GM12878 (cell line): Measurements from ENCODE around the gene STK11. TPM values are rescaled to one million over a fixed set of nuclear protein-coding genes. Genes with fewer than 3 reads are reported as not detected.
A peak's percentile ranks its signal among the peaks of the same experiment; 100 is the strongest.

Experiments
- ATAC-seq: fragments of 200-7000 bp; cut with Tn5 transposase; 3 replicates; pipeline ENCODE4 v1.9.1; 2020; ENCODE audit warnings: mild to moderate bottlenecking, moderate library complexity
- BruUV-seq: library from RNA; stranded (reverse); fragments of 400-500 nt; replicated peaks from 2 replicates; lab custom pipeline; 2021; lab: Mats Ljungman, UMichigan
- CTCF ChIA-PET: fragments of 300-600 bp; sonication (Branson Sonifier 250); formaldehyde crosslinking; extraction: SDS; loops from one replicate; lab custom pipeline; 2021; ENCODE audit warnings: inconsistent platforms; lab: Yijun Ruan, JAX
- POLR2A ChIA-PET: fragments of 350-600 bp; formaldehyde crosslinking; extraction: SDS; loops from one replicate; lab custom pipeline; 2021; ENCODE audit warnings: inconsistent platforms; lab: Charles Lee
- RAD21 ChIA-PET: fragments of 300-600 bp; sonication (Branson Sonifier 250); formaldehyde crosslinking; loops from one replicate; lab custom pipeline; 2023; ENCODE audit warnings: antibody characterized with exemption; ENCODE audit not compliant: unreplicated experiment; lab: Charles Lee
- SMC1A ChIA-PET: fragments of 300-600 bp; sonication (Branson Sonifier 250); formaldehyde crosslinking; loops from one replicate; lab custom pipeline; 2023; ENCODE audit not compliant: unreplicated experiment, uncharacterized antibody; lab: Charles Lee
- DNase-seq: peaks from one replicate; pipeline ENCODE4 v3.0.0-alpha.2; 2011; ENCODE audit warnings: low read depth, low spot score
- FAIRE-seq: peaks from 3 replicates; lab custom pipeline; 2011; peaks lifted over from hg19 to GRCh38; lab: Jason Lieb, UNC
- H2AFZ ChIP-seq: 2 replicates; pipeline ENCODE4 v1.6.0; 2011; ENCODE audit warnings: low read depth, low read length, control low read depth; ENCODE audit not compliant: control insufficient read depth
- H3K27ac ChIP-seq: 2 replicates; pipeline ENCODE4 v1.5.1; 2011; ENCODE audit warnings: control low read depth; ENCODE audit not compliant: control insufficient read depth, insufficient read depth
- H3K27me3 ChIP-seq, 2 experiments: replicated peaks in 1 of 2; 2 replicates each; pipeline versions ENCODE4 v1.6.0 to v1.6.1; 2011; ENCODE audit warnings: low read length in 1 of 2; ENCODE audit not compliant: control insufficient read depth in 2 of 2, insufficient read depth in 2 of 2
- H3K36me3 ChIP-seq, 2 experiments: 2 replicates each; pipeline ENCODE4 v1.5.1; 2011; ENCODE audit warnings: low read length in 1 of 2; ENCODE audit not compliant: control insufficient read depth in 2 of 2, insufficient read depth in 2 of 2
- H3K4me1 ChIP-seq: 2 replicates; pipeline ENCODE4 v1.6.1; 2011; ENCODE audit warnings: mild to moderate bottlenecking, low read length, moderate library complexity, mixed read lengths; ENCODE audit not compliant: control insufficient read depth, insufficient read depth
- H3K4me2 ChIP-seq: 2 replicates; pipeline ENCODE4 v1.6.0; 2011; ENCODE audit warnings: control low read depth; ENCODE audit not compliant: control insufficient read depth, insufficient read depth
- H3K4me3 ChIP-seq: fragments of 200-600 bp; sonication (generic); 2 replicates; pipeline ENCODE4 v1.5.1; 2016
- H3K79me2 ChIP-seq: 2 replicates; pipeline ENCODE4 v1.6.0; 2011; ENCODE audit warnings: low read length; ENCODE audit not compliant: control insufficient read depth, insufficient read depth
- H3K9ac ChIP-seq: 2 replicates; pipeline ENCODE4 v1.8.0; 2011; ENCODE audit warnings: low read length, control low read depth, mixed read lengths; ENCODE audit not compliant: control insufficient read depth, insufficient read depth
- H3K9me3 ChIP-seq: replicated peaks from 3 replicates; pipeline ENCODE4 v1.5.1; 2011; ENCODE audit warnings: mild to moderate bottlenecking, low read length; ENCODE audit not compliant: control insufficient read depth, insufficient read depth
- H4K20me1 ChIP-seq: 2 replicates; pipeline ENCODE4 v1.6.0; 2011; ENCODE audit not compliant: control insufficient read depth, insufficient read depth
- BCL11A ChIP-seq: IDR thresholded peaks from 2 replicates; pipeline ENCODE4 v1.6.1; 2011; ENCODE audit warnings: low read depth, low read length
- CBFB ChIP-seq: IDR thresholded peaks from 2 replicates; pipeline ENCODE4 v1.6.1; 2016; ENCODE audit warnings: antibody characterized with exemption, low read depth
- MYB ChIP-seq: fragments of 150-350 bp; IDR thresholded peaks from 2 replicates; pipeline ENCODE4 v1.6.1; 2014; ENCODE audit warnings: mild to moderate bottlenecking, low read depth, low read length, borderline replicate concordance
- NFYA ChIP-seq: IDR thresholded peaks from 2 replicates; pipeline ENCODE4 v1.6.1; 2011; ENCODE audit warnings: low read depth, mild to moderate bottlenecking, low read length, improper control_type of control experiment, borderline replicate concordance
- NR2C1 ChIP-seq: fragments of 450-650 bp; IDR thresholded peaks from 2 replicates; pipeline ENCODE4 v1.6.1; 2017; ENCODE audit warnings: antibody characterized with exemption, mild to moderate bottlenecking, moderate library complexity
- PAX5 ChIP-seq: IDR thresholded peaks from 2 replicates; pipeline ENCODE4 v1.6.1; 2011; ENCODE audit warnings: low read depth, low read length, borderline replicate concordance
- STAT1 ChIP-seq: fragments of 450-650 bp; conservative IDR thresholded peaks from 2 replicates; pipeline ENCODE4 v1.6.1; 2014; ENCODE audit warnings: antibody characterized with exemption, mild to moderate bottlenecking
- TBL1XR1 ChIP-seq: IDR thresholded peaks from 2 replicates; pipeline ENCODE4 v1.6.1; 2012; ENCODE audit warnings: low read depth, low read length, improper control_type of control experiment
- TCF12 ChIP-seq: IDR thresholded peaks from 2 replicates; pipeline ENCODE4 v1.6.1; 2011; ENCODE audit warnings: low read depth, mild to moderate bottlenecking, low read length
- WGBS: methylation state at CpG from one replicate; pipeline ENCODE4 v1.1.6; 2016; ENCODE audit warnings: low lambda C conversion rate; ENCODE audit not compliant: insufficient replicate concordance, insufficient coverage; ENCODE audit errors: missing lambda C conversion rate; 5-methylcytosine and 5-hydroxymethylcytosine counted together
- in situ Hi-C: fragments of 300-500 bp; cut with MboI; formaldehyde crosslinking; loops from 9 replicates; pipeline ENCODE4 v1.14.3; 2018; ENCODE audit warnings: mixed read lengths
- intact Hi-C: fragments of 100-400 bp; cut with micrococcal nuclease; formaldehyde crosslinking; loops from one replicate; pipeline ENCODE4 v1.14.2; 2022; ENCODE audit not compliant: unreplicated experiment
- polyA plus RNA-seq, 11 experiments: library from polyadenylated mRNA; depleted of rRNA in 4 of 11; unstranded in 6 of 11; stranded (reverse) in 5 of 11; fragments of >200 nt; fragmentation: Nextera tagmentation in 4 of 11; fragmentation: Illumina TruSeq in 1 of 11; extraction: Ambion mirVana in 4 of 11; extraction: Trizol in 1 of 11; gene quantifications; 1 replicate in 1 of 11; 2 replicates in 10 of 11; pipeline versions ENCODE4 v1.2.1 to v1.2.3, GENCODE V29; 2011 to 2016; ENCODE audit warnings: inconsistent platforms in 2 of 11, missing spikeins in 2 of 11, low read depth in 1 of 11
- total RNA-seq, 4 experiments: library from RNA; depleted of rRNA in 3 of 4; stranded (reverse); fragments of >200 nt in 3 of 4; fragmentation: Illumina TruSeq in 1 of 4; extraction: Trizol in 1 of 4; gene quantifications; 2 replicates each; pipeline versions ENCODE4 v1.2.1 to v1.2.3, GENCODE V29; 2013 to 2021
- TF ChIP-seq, protein P1 (sequence below): fragments of 450-650 bp; IDR thresholded peaks from 2 replicates; pipeline ENCODE4 v1.6.1; 2017; ENCODE audit warnings: low read depth, mild to moderate bottlenecking, moderate library complexity
- TF ChIP-seq, protein P2 (sequence below), 3 experiments: IDR thresholded peaks in 2 of 3; conservative IDR thresholded peaks in 1 of 3; 2 replicates each; pipeline ENCODE4 v1.5.1; 2011; ENCODE audit warnings: low read depth in 3 of 3, low read length in 3 of 3, mild to moderate bottlenecking in 3 of 3, control low read depth in 2 of 3, moderate library complexity in 2 of 3, inconsistent platforms in 1 of 3, mixed read lengths in 1 of 3; ENCODE audit not compliant: control insufficient read depth in 2 of 3, insufficient read depth in 1 of 3; ENCODE audit errors: extremely low read depth in 1 of 3
- TF ChIP-seq, protein P3 (sequence below): IDR thresholded peaks from 2 replicates; pipeline ENCODE4 v1.6.1; 2011; ENCODE audit warnings: low read depth, low read length, improper control_type of control experiment, borderline replicate concordance

Gene STK11
- total and polyA plus RNA-seq, 10 of the 15 experiments (the other 5 are each of a cell fraction or from before 2014, with no cell fraction given), result 0.33 to 71.0 (median 23.8) TPM

DNA sequence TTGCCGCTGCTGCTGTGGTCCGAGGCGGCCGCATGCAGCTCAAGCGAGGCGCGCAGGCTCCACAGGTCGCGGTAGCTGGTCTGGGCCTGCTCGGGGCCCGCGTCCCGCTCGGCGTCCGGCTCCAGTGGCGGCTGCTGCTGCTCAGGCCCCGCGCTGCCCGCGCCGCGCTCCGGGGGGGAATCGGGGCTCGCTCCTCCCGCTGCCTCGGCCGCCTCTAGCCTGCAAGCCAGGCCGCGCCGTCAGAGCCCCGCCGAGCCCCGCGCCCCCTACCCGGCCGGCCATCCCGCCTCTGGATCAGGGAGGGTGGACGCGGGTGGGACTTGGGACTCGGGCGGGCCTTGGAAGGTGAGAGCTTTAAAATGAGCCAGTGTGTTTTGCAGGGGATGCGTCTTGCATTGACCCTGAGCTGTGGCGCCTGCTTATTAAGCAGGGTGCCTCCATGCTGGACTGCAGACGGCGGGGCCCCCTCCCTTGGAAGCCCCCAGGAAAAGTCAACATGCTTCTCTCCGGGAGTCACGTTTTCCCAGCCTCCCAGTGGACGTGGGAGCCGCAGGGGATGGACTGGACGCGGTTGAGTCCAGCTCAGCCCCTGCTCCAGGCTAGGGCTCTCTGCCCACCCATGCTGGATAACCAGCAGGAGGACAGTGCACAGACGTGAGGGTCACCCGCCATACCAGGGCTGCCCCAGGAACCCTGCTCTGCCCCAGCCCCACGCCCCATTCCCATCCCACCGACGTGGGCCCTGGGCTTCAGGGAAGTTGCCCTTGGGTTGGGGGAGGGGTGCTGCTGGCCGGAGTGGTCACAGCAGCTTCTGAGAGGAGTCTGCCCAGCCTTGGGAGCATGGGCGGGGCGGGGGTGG, 24.6 kb downstream of the STK11 start (continued):
- no peak for TF ChIP-seq STAT1
- no peak for TF ChIP-seq NR2C1
- TF ChIP-seq, protein P1, sequence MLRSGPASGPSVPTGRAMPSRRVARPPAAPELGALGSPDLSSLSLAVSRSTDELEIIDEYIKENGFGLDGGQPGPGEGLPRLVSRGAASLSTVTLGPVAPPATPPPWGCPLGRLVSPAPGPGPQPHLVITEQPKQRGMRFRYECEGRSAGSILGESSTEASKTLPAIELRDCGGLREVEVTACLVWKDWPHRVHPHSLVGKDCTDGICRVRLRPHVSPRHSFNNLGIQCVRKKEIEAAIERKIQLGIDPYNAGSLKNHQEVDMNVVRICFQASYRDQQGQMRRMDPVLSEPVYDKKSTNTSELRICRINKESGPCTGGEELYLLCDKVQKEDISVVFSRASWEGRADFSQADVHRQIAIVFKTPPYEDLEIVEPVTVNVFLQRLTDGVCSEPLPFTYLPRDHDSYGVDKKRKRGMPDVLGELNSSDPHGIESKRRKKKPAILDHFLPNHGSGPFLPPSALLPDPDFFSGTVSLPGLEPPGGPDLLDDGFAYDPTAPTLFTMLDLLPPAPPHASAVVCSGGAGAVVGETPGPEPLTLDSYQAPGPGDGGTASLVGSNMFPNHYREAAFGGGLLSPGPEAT, result no peak
- TF ChIP-seq MYB, result no peak
- TF ChIP-seq TCF12, result no peak
- TF ChIP-seq TBL1XR1, result no peak
- TF ChIP-seq PAX5, result no peak
- no peak for TF ChIP-seq CBFB

DNA sequence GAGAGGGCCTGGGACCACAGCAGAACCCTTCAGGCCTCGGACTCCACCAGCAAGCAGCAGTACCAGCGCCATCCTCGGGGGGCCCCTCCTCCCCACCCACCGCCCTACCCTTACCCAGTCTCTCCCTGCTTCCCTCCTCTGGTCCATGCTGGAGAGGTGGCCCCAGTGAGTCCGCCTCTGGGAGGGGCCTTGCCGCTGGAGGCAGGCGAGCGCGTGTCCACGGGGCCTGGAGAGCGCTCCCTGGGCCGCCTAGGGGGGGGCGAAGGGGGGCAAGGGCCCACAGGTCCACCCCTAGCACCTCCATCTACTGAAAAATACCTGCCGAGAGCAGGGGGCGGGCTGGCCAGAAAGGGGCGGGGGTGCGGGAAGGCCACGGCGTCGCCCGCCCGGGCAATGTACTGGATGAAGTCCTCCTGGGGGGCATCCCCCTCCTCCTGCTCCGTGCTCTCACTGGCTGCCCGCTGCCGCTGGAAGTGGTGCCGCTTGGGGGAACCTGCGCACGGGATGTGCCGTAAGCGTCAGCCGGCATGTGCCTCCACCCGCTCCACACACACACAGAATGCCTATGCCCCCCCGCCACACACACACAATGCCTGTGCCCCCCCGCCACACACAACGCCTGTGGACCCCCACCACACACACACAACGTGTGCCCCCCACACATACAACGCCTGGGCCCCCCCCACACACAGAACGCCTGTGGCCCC, 25.4 kb downstream of the STK11 start:
- Histone ChIP-seq H3K27ac (no peak overlapping the region), H3K27me3 (no peaks in the 10 kb centered on the region), H3K9ac (no peak overlapping the region), H3K4me2 (no peak overlapping the region), H3K9me3 (no peaks in the 10 kb centered on the region), H4K20me1 (no peaks in the 10 kb centered on the region), H2AFZ (no peak overlapping the region), H3K4me1 (no peaks in the 10 kb centered on the region), H3K36me3 (peaks cover 0 to 3% of the 10 kb centered on the region in 2 experiments; a peak in 2 of 4 replicates), H3K79me2 (no peaks in the 10 kb centered on the region), H3K4me3 (no peak overlapping the region)
- 70% methylated on average over 21 of the region's 38 CpGs for WGBS
- TF ChIP-seq BCL11A (no peak), NFYA (no peak)
- TF ChIP-seq, protein P2, sequence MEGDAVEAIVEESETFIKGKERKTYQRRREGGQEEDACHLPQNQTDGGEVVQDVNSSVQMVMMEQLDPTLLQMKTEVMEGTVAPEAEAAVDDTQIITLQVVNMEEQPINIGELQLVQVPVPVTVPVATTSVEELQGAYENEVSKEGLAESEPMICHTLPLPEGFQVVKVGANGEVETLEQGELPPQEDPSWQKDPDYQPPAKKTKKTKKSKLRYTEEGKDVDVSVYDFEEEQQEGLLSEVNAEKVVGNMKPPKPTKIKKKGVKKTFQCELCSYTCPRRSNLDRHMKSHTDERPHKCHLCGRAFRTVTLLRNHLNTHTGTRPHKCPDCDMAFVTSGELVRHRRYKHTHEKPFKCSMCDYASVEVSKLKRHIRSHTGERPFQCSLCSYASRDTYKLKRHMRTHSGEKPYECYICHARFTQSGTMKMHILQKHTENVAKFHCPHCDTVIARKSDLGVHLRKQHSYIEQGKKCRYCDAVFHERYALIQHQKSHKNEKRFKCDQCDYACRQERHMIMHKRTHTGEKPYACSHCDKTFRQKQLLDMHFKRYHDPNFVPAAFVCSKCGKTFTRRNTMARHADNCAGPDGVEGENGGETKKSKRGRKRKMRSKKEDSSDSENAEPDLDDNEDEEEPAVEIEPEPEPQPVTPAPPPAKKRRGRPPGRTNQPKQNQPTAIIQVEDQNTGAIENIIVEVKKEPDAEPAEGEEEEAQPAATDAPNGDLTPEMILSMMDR (IDR thresholded peaks at IDR 0.05 in 2 of 3, conservative IDR thresholded peaks at IDR 0.05 in 1 of 3; ENCODE audit: control insufficient read depth in 2 of 3, extremely low read depth in 1 of 3, insufficient read depth in 1 of 3, low read depth in 3 of 3, low read length in 3 of 3), result 0 out of 6 replicates have a peak, but pooled peaks of 1 of the 3 experiments have one; percentile 12
- TF ChIP-seq, protein P3, sequence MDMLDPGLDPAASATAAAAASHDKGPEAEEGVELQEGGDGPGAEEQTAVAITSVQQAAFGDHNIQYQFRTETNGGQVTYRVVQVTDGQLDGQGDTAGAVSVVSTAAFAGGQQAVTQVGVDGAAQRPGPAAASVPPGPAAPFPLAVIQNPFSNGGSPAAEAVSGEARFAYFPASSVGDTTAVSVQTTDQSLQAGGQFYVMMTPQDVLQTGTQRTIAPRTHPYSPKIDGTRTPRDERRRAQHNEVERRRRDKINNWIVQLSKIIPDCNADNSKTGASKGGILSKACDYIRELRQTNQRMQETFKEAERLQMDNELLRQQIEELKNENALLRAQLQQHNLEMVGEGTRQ, result no peak
- ChIA-PET CTCF (no interaction called here), POLR2A (no interaction called here), SMC1A (no interaction called here), RAD21 (no interaction called here)
- FAIRE-seq, result no peak
- intact Hi-C loops (no loop called here), in situ Hi-C loops (no loop called here)
- no TSS peak for BruUV-seq
- no peak for DNase-seq
- no peak for ATAC-seq
